HuH-7 (cell line): ENCODE measurements around the gene PIGV.
A peak's percentile ranks its signal among the peaks of the same experiment; 100 is the strongest.

Experiments used
- DNase-seq: peaks from one replicate; pipeline ENCODE4 v3.0.0; 2011; ENCODE audit warnings: low spot score

Gene PIGV

GRCh38 chr1:26787706-26788514, at the start of gene PIGV:
Gene PIGV, plus strand, starts transcription at chr1:26787950. Its CDS starts 2,866 bp downstream, at chr1:26790816.
- DNase-seq = peak; percentile 79

GRCh38 chr1:26739329-26739914, 48.3 kb upstream of the PIGV start:
- DNase-seq = no peak

- no peak for DNase-seq
Observed at GRCh38 chr1:26740023-26740634, 47.6 kb upstream of the PIGV start.

- no peak for DNase-seq
Observed at GRCh38 chr1:26740952-26741351, 46.8 kb upstream of the PIGV start.

GRCh38 chr1:26743426-26744059, 44.2 kb upstream of the PIGV start:
- no peak for DNase-seq

GRCh38 chr1:26744075-26744959, 43.4 kb upstream of the PIGV start:
- no peak for DNase-seq

GRCh38 chr1:26745191-26745590, 42.6 kb upstream of the PIGV start:
- DNase-seq = no peak

- no peak for DNase-seq
Observed at GRCh38 chr1:26747048-26747447, 40.7 kb upstream of the PIGV start.

- no peak for DNase-seq
Observed at GRCh38 chr1:26748351-26748750, 39.4 kb upstream of the PIGV start.

GRCh38 chr1:26749458-26749857, 38.3 kb upstream of the PIGV start:
- no peak for DNase-seq

GRCh38 chr1:26750428-26750827, 37.3 kb upstream of the PIGV start:
- DNase-seq = no peak

- no peak for DNase-seq
Observed at GRCh38 chr1:26752519-26752918, 35.2 kb upstream of the PIGV start.

GRCh38 chr1:26754086-26754874, 33.5 kb upstream of the PIGV start:
- DNase-seq = no peak

- no peak for DNase-seq
Observed at GRCh38 chr1:26758358-26758757, 29.4 kb upstream of the PIGV start.

- DNase-seq = no peak
Observed at GRCh38 chr1:26759531-26759930, 28.2 kb upstream of the PIGV start.

GRCh38 chr1:26761217-26761616, 26.5 kb upstream of the PIGV start:
- DNase-seq = no peak

- no peak for DNase-seq
Observed at GRCh38 chr1:26767714-26768113, 20.0 kb upstream of the PIGV start.

- no peak for DNase-seq
Observed at GRCh38 chr1:26768755-26769154, 19.0 kb upstream of the PIGV start.

- DNase-seq = no peak
Observed at GRCh38 chr1:26771285-26771642, 16.5 kb upstream of the PIGV start.

GRCh38 chr1:26771643-26772321, 16.0 kb upstream of the PIGV start:
- peak; percentile 66 for DNase-seq
